ENCODE measurements around the gene LGR4. TPM values are rescaled to one million over a fixed set of nuclear protein-coding genes. Genes with fewer than 3 reads are reported as not detected.

LGR4 gene
- total and polyA plus RNA-seq, 2 donors (not counting 1 experiment from before 2014, with no cell fraction given) = 0.92 to 3.3 TPM

- H3K4me2 ChIP-seq (replicated peaks; ENCODE audit: low read depth, low read length, poor library complexity, severe bottlenecking) = no peak overlapping the region
- no peaks in the 10 kb centered on the region for H3K27me3 ChIP-seq (replicated peaks in 1 of 4; ENCODE audit: control extremely low read depth in 1 of 4, control insufficient read depth in 3 of 4, insufficient read depth in 4 of 4, low read length in 3 of 4)
- no peak overlapping the region for H3K9ac ChIP-seq (ENCODE audit: low read length)
- Mint-ChIP-seq H3K4me3 (no peak overlapping the region), H3K4me1 (no peaks in the 10 kb centered on the region), H3K27ac (no peak overlapping the region), H3K27me3 (peaks cover 2% of the 10 kb centered on the region), H3K9me3 (ENCODE audit: insufficient read depth) (no peaks in the 10 kb centered on the region)
- no peaks in the 10 kb centered on the region for H4K20me1 ChIP-seq (ENCODE audit: control insufficient read depth, insufficient read depth, low read length, poor library complexity, severe bottlenecking)
- TF ChIP-seq, protein P1, sequence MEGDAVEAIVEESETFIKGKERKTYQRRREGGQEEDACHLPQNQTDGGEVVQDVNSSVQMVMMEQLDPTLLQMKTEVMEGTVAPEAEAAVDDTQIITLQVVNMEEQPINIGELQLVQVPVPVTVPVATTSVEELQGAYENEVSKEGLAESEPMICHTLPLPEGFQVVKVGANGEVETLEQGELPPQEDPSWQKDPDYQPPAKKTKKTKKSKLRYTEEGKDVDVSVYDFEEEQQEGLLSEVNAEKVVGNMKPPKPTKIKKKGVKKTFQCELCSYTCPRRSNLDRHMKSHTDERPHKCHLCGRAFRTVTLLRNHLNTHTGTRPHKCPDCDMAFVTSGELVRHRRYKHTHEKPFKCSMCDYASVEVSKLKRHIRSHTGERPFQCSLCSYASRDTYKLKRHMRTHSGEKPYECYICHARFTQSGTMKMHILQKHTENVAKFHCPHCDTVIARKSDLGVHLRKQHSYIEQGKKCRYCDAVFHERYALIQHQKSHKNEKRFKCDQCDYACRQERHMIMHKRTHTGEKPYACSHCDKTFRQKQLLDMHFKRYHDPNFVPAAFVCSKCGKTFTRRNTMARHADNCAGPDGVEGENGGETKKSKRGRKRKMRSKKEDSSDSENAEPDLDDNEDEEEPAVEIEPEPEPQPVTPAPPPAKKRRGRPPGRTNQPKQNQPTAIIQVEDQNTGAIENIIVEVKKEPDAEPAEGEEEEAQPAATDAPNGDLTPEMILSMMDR (IDR thresholded peaks at IDR 0.05) = no peak
- no peak for TF ChIP-seq EZH2 (IDR thresholded peaks at IDR 0.05; ENCODE audit: borderline replicate concordance, insufficient read depth, low read depth, low read length, poor library complexity, severe bottlenecking)
- no peak overlapping the region for H3K27ac ChIP-seq (ENCODE audit: low read length in 2 of 2)
- ChIA-PET POLR2A (no interaction called here), CTCF (no interaction called here)
- H3K4me1 ChIP-seq (ENCODE audit: control insufficient read depth in 2 of 2, insufficient read depth in 2 of 2, low read length in 2 of 2) = no peaks in the 10 kb centered on the region
- H2AFZ ChIP-seq (ENCODE audit: insufficient read depth, low read depth, low read length, poor library complexity, severe bottlenecking) = no peak overlapping the region
- no peak overlapping the region for H3K4me3 ChIP-seq (ENCODE audit: control extremely low read depth in 1 of 5, extremely low read depth in 1 of 5, insufficient read depth in 1 of 5, low read depth in 2 of 5, low read length in 4 of 5)
- no peaks in the 10 kb centered on the region for H3K79me2 ChIP-seq (ENCODE audit: control insufficient read depth, insufficient read depth, low read length)
- no peak for DNase-seq
- intact Hi-C loops (cut with micrococcal nuclease) = no loop called here
- H3K36me3 ChIP-seq (replicated peaks in 1 of 2; ENCODE audit: control extremely low read depth in 1 of 2, control insufficient read depth in 1 of 2, extremely low read depth in 1 of 2, insufficient read depth in 2 of 2, low read length in 1 of 2) = no peaks in the 10 kb centered on the region
- no peaks in the 10 kb centered on the region for H3K9me3 ChIP-seq (ENCODE audit: control extremely low read depth in 1 of 3, control insufficient read depth in 2 of 3, insufficient read depth in 1 of 3, low read length in 2 of 3)
- ATAC-seq (ENCODE audit: low read depth) = no peak
- WGBS (ENCODE audit: insufficient coverage) = no CpG with 5 or more reads among the region's 3 CpGs
Observed at GRCh38 chr11:27414644-27415043, 57.9 kb downstream of the LGR4 start.

DNA sequence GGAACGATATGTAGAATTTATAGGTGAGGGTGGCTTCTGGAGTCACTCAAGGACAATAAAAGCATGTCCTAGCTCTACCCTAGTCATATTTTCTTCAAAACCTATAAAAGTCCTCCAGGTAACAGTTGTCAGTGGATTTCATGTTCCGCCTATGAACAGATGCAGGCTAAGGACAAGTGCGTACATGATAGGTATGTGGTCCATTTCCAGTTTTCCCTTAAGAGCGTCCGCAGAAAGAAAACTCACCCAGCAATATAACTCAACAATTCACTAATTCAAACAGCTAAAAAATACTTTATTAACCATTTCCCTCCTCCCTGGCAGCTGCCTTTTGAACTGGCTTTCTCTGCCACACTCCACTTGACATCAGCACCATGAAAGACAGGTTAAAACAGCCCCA is 59.4 kb downstream of the LGR4 start:
- no peak overlapping the region for H3K4me3 Mint-ChIP-seq
- 95% methylated on average over 2 of the region's 5 CpGs for WGBS (ENCODE audit: insufficient coverage)
- CTCF ChIA-PET = no interaction called here
- H3K27ac Mint-ChIP-seq = no peak overlapping the region
- Histone ChIP-seq H3K9me3 (ENCODE audit: control extremely low read depth in 1 of 3, control insufficient read depth in 2 of 3, insufficient read depth in 1 of 3, low read length in 2 of 3) (no peaks in the 10 kb centered on the region), H3K9ac (ENCODE audit: low read length) (no peak overlapping the region), H3K27ac (ENCODE audit: low read length in 2 of 2) (no peak overlapping the region), H3K4me2 (replicated peaks; ENCODE audit: low read depth, low read length, poor library complexity, severe bottlenecking) (no peak overlapping the region), H3K27me3 (replicated peaks in 1 of 4; ENCODE audit: control extremely low read depth in 1 of 4, control insufficient read depth in 3 of 4, insufficient read depth in 4 of 4, low read length in 3 of 4) (no peaks in the 10 kb centered on the region), H3K4me3 (ENCODE audit: control extremely low read depth in 1 of 5, extremely low read depth in 1 of 5, insufficient read depth in 1 of 5, low read depth in 2 of 5, low read length in 4 of 5) (no peak overlapping the region), H2AFZ (ENCODE audit: insufficient read depth, low read depth, low read length, poor library complexity, severe bottlenecking) (no peak overlapping the region), H3K79me2 (ENCODE audit: control insufficient read depth, insufficient read depth, low read length) (no peaks in the 10 kb centered on the region), H3K4me1 (ENCODE audit: control insufficient read depth in 2 of 2, insufficient read depth in 2 of 2, low read length in 2 of 2) (no peaks in the 10 kb centered on the region), H4K20me1 (ENCODE audit: control insufficient read depth, insufficient read depth, low read length, poor library complexity, severe bottlenecking) (no peaks in the 10 kb centered on the region), H3K36me3 (replicated peaks in 1 of 2; ENCODE audit: control extremely low read depth in 1 of 2, control insufficient read depth in 1 of 2, extremely low read depth in 1 of 2, insufficient read depth in 2 of 2, low read length in 1 of 2) (no peaks in the 10 kb centered on the region)
- DNase-seq = no peak
- POLR2A ChIA-PET = no interaction called here
- no peaks in the 10 kb centered on the region for H3K9me3 Mint-ChIP-seq (ENCODE audit: insufficient read depth)
- ATAC-seq (ENCODE audit: low read depth) = no peak
- intact Hi-C loops (cut with micrococcal nuclease) = no loop called here
- no peaks in the 10 kb centered on the region for H3K4me1 Mint-ChIP-seq
- TF ChIP-seq, protein P1 (IDR thresholded peaks at IDR 0.05) = no peak
- no peak for TF ChIP-seq EZH2 (IDR thresholded peaks at IDR 0.05; ENCODE audit: borderline replicate concordance, insufficient read depth, low read depth, low read length, poor library complexity, severe bottlenecking)
- H3K27me3 Mint-ChIP-seq = peaks cover 4% of the 10 kb centered on the region
